Measurements from ENCODE around the gene IQSEC3. TPM values are rescaled to one million over a fixed set of nuclear protein-coding genes. Genes with fewer than 3 reads are reported as not detected.

IQSEC3 gene
- total RNA-seq, 2 donors from 2014 or later, result 0.39 to 0.67 TPM

- no peaks in the 10 kb centered on the region for H3K9me3 ChIP-seq
- no peak overlapping the region for H3K27ac ChIP-seq
- no peak overlapping the region for H3K4me3 ChIP-seq
- DNase-seq (ENCODE audit: low spot score), result no peak
- no peaks in the 10 kb centered on the region for H3K36me3 ChIP-seq
- no peaks in the 10 kb centered on the region for H3K27me3 ChIP-seq
- H3K4me1 ChIP-seq, result peaks cover 0 to 7% of the 10 kb centered on the region in 2 donors
- TF ChIP-seq CTCF (IDR thresholded peaks at IDR 0.05), result no peak
Measured at GRCh38 chr12:202081-202731, 135.6 kb downstream of the IQSEC3 start.

- DNase-seq (ENCODE audit: low spot score), result no peak
- peak overlapping the region; percentile 40 to 64 for H3K4me3 ChIP-seq
- no peak overlapping the region for H3K27ac ChIP-seq
- H3K4me1 ChIP-seq, result peaks cover 0 to 7% of the 10 kb centered on the region in 2 donors
- H3K36me3 ChIP-seq, result no peaks in the 10 kb centered on the region
- no peak for TF ChIP-seq CTCF (IDR thresholded peaks at IDR 0.05)
- H3K27me3 ChIP-seq, result no peaks in the 10 kb centered on the region
- H3K9me3 ChIP-seq, result no peaks in the 10 kb centered on the region
Measured at GRCh38 chr12:203074-203461, 136.5 kb downstream of the IQSEC3 start.

GRCh38 chr12:203462-204260, 137.1 kb downstream of the IQSEC3 start:
- Histone ChIP-seq H3K27me3 (no peaks in the 10 kb centered on the region), H3K36me3 (no peaks in the 10 kb centered on the region), H3K27ac (no peak overlapping the region), H3K9me3 (no peaks in the 10 kb centered on the region), H3K4me3 (peak overlapping the region; percentile 40 to 64), H3K4me1 (peaks cover 0 to 7% of the 10 kb centered on the region in 2 donors)
- no peak for DNase-seq (ENCODE audit: low spot score)
- TF ChIP-seq CTCF (IDR thresholded peaks at IDR 0.05), result peak in 1 of 2 donors; percentile 46

GRCh38 chr12:204261-204678, 137.7 kb downstream of the IQSEC3 start:
- H3K4me3 ChIP-seq, result no peak overlapping the region
- peaks cover 0 to 7% of the 10 kb centered on the region in 2 donors for H3K4me1 ChIP-seq
- H3K36me3 ChIP-seq, result no peaks in the 10 kb centered on the region
- no peaks in the 10 kb centered on the region for H3K9me3 ChIP-seq
- no peak for DNase-seq (ENCODE audit: low spot score)
- no peak for TF ChIP-seq CTCF (IDR thresholded peaks at IDR 0.05)
- no peaks in the 10 kb centered on the region for H3K27me3 ChIP-seq
- H3K27ac ChIP-seq, result no peak overlapping the region

GRCh38 chr12:205026-205425, 138.5 kb downstream of the IQSEC3 start:
- Histone ChIP-seq H3K4me1 (peaks cover 0 to 7% of the 10 kb centered on the region in 2 donors), H3K27ac (no peak overlapping the region), H3K4me3 (no peak overlapping the region), H3K36me3 (no peaks in the 10 kb centered on the region), H3K27me3 (no peaks in the 10 kb centered on the region), H3K9me3 (no peaks in the 10 kb centered on the region)
- DNase-seq (ENCODE audit: low spot score), result no peak
- no peak for TF ChIP-seq CTCF (IDR thresholded peaks at IDR 0.05)
